ENCODE measurements around the gene ADIPOR2. TPM values are rescaled to one million over a fixed set of nuclear protein-coding genes. Genes with fewer than 3 reads are reported as not detected.
"Not testable (repeated sequence)": the region's sequence is repeated elsewhere in the genome, so short reads cannot be mapped to it uniquely, and the experiment has no call there.

The ADIPOR2 gene
- total RNA-seq, 1 experiment from 2014 or later: 26.3 TPM

- no peak for DNase-seq (ENCODE audit: low read depth)
Observed at GRCh38 chr12:1703771-1704722, 13.2 kb downstream of the ADIPOR2 start.

- no peak for DNase-seq (ENCODE audit: low read depth)
Observed at GRCh38 chr12:1705774-1706631, 15.1 kb downstream of the ADIPOR2 start.

- DNase-seq (ENCODE audit: low read depth): no peak
Observed at GRCh38 chr12:1706632-1706980, 15.7 kb downstream of the ADIPOR2 start.

- DNase-seq (ENCODE audit: low read depth): no peak
Observed at GRCh38 chr12:1707051-1707450, 16.2 kb downstream of the ADIPOR2 start.

- DNase-seq (ENCODE audit: low read depth): not testable (repeated sequence)
Observed at GRCh38 chr12:1709968-1710367, 19.1 kb downstream of the ADIPOR2 start.

GRCh38 chr12:1710870-1711269, 20.0 kb downstream of the ADIPOR2 start:
- DNase-seq (ENCODE audit: low read depth): not testable (repeated sequence)

GRCh38 chr12:1711536-1712211, 20.8 kb downstream of the ADIPOR2 start:
- not testable (repeated sequence) for DNase-seq (ENCODE audit: low read depth)

GRCh38 chr12:1712305-1712704, 21.4 kb downstream of the ADIPOR2 start:
- not testable (repeated sequence) for DNase-seq (ENCODE audit: low read depth)

- DNase-seq (ENCODE audit: low read depth): not testable (repeated sequence)
Observed at GRCh38 chr12:1712852-1713251, 22.0 kb downstream of the ADIPOR2 start.

- DNase-seq (ENCODE audit: low read depth): not testable (repeated sequence)
Observed at GRCh38 chr12:1713783-1714348, 23.0 kb downstream of the ADIPOR2 start.

GRCh38 chr12:1715459-1715858, 24.6 kb downstream of the ADIPOR2 start:
- DNase-seq (ENCODE audit: low read depth): not testable (repeated sequence)

GRCh38 chr12:1716215-1716862, 25.5 kb downstream of the ADIPOR2 start:
- no peak for DNase-seq (ENCODE audit: low read depth)

GRCh38 chr12:1716911-1717310, 26.0 kb downstream of the ADIPOR2 start:
- DNase-seq (ENCODE audit: low read depth): no peak

- DNase-seq (ENCODE audit: low read depth): no peak
Observed at GRCh38 chr12:1719139-1719538, 28.3 kb downstream of the ADIPOR2 start.

GRCh38 chr12:1720494-1720893, 29.6 kb downstream of the ADIPOR2 start:
- no peak for DNase-seq (ENCODE audit: low read depth)

GRCh38 chr12:1723721-1724120, 32.9 kb downstream of the ADIPOR2 start:
- DNase-seq (ENCODE audit: low read depth): no peak

GRCh38 chr12:1724250-1724649, 33.4 kb downstream of the ADIPOR2 start:
- DNase-seq (ENCODE audit: low read depth): no peak

GRCh38 chr12:1726753-1727152, 35.9 kb downstream of the ADIPOR2 start:
- DNase-seq (ENCODE audit: low read depth): no peak

GRCh38 chr12:1728824-1729223, 38.0 kb downstream of the ADIPOR2 start:
- no peak for DNase-seq (ENCODE audit: low read depth)

- no peak for DNase-seq (ENCODE audit: low read depth)
Observed at GRCh38 chr12:1731019-1731687, 40.3 kb downstream of the ADIPOR2 start.
